ENCODE measurements around the gene LRP6.
"Not testable (repeated sequence)": the region's sequence is repeated elsewhere in the genome, so short reads cannot be mapped to it uniquely, and the experiment has no call there.

Gene LRP6

DNA sequence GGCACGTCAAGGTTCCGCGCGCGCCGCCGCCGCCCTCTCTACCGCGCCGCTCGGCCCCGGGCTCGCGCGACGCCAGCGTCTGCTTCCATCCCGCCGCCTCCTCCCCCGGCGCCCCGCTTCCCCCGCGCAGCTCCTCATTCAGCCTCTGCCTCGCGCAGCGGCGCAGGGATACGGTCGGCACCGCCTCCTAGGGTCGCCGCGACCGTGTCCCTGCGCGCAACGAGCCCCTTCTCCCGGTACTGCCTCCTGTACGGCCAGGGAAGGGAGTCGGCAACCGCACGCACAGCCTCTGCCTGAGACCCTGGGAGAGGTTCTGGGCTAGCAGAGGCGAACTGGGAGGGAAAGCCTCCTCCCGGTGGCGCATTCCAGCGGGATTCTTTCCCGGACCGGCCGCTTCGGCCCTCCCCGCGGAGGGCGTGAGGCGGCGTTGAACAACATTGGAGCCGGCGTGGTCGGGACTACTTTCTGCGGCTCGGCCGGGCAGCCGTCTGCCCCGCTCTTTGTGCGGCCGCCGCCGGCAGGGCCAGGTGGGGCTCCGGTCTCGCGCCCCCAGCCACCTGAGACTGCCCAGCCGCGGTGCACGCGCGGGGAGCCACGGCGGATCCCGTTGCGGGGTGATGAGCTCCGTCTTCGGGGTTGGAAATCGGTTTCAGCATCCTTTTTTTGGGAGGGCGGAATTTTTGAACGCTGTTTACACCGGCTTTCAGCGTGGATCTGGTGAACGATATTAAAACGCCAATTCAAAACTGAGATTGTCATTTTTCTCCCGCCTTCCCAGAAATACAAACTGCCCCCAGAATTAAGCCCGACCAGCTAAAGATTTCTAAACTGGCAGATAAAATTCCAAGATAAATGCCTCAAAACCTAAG lies at the start of gene LRP6:
Gene LRP6 (minus strand): TSS at position 172 of the 869 bp plus-strand sequence. CDS start 309 bp downstream, outside the sequence.
- Histone ChIP-seq H3K27ac (ENCODE audit: low read depth, low read length) (peak within 1 kb of the TSS; percentile 99), H3K36me3 (ENCODE audit: control insufficient read depth, insufficient read depth, low read length) (no peaks in the 10 kb centered on the region), H3K4me3 (ENCODE audit: low read length) (peak within 1 kb of the TSS; percentile 99), H3K4me1 (ENCODE audit: control insufficient read depth, insufficient read depth, low read length) (peaks cover 7% of the 10 kb centered on the region), H3K27me3 (ENCODE audit: control insufficient read depth, insufficient read depth, low read length) (no peaks in the 10 kb centered on the region), H3K9ac (ENCODE audit: low read length) (peak within 1 kb of the TSS; percentile 89)

- H3K9ac ChIP-seq (ENCODE audit: low read length): no peak overlapping the region
- H3K4me3 ChIP-seq (ENCODE audit: low read length): no peak overlapping the region
- H3K36me3 ChIP-seq (ENCODE audit: control insufficient read depth, insufficient read depth, low read length): no peaks in the 10 kb centered on the region
- H3K27ac ChIP-seq (ENCODE audit: low read depth, low read length): no peak overlapping the region
- peaks cover 2% of the 10 kb centered on the region for H3K4me1 ChIP-seq (ENCODE audit: control insufficient read depth, insufficient read depth, low read length)
- H3K27me3 ChIP-seq (ENCODE audit: control insufficient read depth, insufficient read depth, low read length): no peaks in the 10 kb centered on the region
Observed at GRCh38 chr12:12315838-12316237, 49.0 kb upstream of the LRP6 start.

DNA sequence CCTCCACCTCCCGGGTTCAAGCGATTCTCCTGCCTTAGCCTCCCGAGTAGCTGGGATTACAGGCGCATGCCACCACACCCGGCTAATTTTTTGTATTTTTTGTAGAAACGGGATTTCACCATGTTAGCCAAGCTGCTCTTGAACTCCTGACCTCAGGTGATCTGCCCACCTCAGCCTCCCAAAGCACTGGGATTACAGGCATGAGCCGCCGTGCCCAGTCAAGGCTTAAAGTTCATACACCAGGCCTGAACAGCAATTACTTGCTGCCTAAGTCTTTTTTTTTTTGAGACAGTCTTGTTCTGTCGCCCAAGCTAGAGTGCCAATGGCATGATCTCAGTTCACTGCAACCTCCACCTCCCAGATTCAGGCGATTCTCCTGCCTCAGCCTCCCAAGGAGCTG lies 43.9 kb upstream of the LRP6 start:
- not testable (repeated sequence) for H3K36me3 ChIP-seq (ENCODE audit: control insufficient read depth, insufficient read depth, low read length); H3K4me3 ChIP-seq (ENCODE audit: low read length); H3K27ac ChIP-seq (ENCODE audit: low read depth, low read length); H3K4me1 ChIP-seq (ENCODE audit: control insufficient read depth, insufficient read depth, low read length); H3K27me3 ChIP-seq (ENCODE audit: control insufficient read depth, insufficient read depth, low read length); H3K9ac ChIP-seq (ENCODE audit: low read length)

- Histone ChIP-seq H3K36me3 (ENCODE audit: control insufficient read depth, insufficient read depth, low read length) (no peaks in the 10 kb centered on the region), H3K27me3 (ENCODE audit: control insufficient read depth, insufficient read depth, low read length) (no peaks in the 10 kb centered on the region), H3K27ac (ENCODE audit: low read depth, low read length) (no peak overlapping the region), H3K4me3 (ENCODE audit: low read length) (no peak overlapping the region), H3K9ac (ENCODE audit: low read length) (no peak overlapping the region), H3K4me1 (ENCODE audit: control insufficient read depth, insufficient read depth, low read length) (no peaks in the 10 kb centered on the region)
Observed at GRCh38 chr12:12305568-12306300, 38.9 kb upstream of the LRP6 start.

DNA sequence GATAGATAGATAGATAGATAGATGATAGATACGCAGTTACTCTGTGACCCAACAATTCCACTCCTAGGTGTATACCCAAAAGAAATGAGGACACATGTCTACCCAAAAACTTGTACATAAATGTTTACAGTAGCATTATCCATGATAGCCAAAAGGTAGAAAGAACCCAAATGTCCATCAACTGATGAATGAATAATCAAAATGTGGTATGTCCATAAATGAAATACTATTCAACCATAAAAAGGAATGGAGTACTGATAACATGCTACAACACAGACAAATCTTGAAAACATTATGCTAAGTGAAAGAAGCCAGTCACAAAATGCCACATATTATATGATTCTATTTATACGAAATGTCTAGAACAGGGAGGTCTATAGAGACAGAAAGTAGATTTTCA lies 36.1 kb upstream of the LRP6 start:
- no peak overlapping the region for H3K9ac ChIP-seq (ENCODE audit: low read length)
- no peak overlapping the region for H3K4me3 ChIP-seq (ENCODE audit: low read length)
- H3K36me3 ChIP-seq (ENCODE audit: control insufficient read depth, insufficient read depth, low read length): no peaks in the 10 kb centered on the region
- no peaks in the 10 kb centered on the region for H3K4me1 ChIP-seq (ENCODE audit: control insufficient read depth, insufficient read depth, low read length)
- H3K27ac ChIP-seq (ENCODE audit: low read depth, low read length): no peak overlapping the region
- no peaks in the 10 kb centered on the region for H3K27me3 ChIP-seq (ENCODE audit: control insufficient read depth, insufficient read depth, low read length)

DNA sequence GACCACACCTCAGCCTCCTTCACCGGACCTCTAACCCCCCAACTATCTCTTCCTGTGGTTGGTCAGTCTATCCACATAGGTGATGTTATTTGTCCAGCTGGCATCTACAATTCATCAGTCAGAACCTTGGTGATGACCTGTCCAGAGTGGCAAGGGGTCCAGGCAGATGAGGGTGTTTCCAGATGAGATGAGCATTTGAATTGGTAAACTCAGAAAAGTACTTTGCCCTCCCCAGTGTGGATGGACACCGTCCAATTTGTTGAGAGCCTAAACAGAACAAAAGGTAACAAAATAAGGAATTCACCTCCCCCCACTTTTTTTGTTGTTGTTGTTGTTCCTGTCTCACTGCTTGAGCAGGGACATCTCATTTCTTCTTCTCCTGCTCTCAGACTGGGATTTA lies 34.3 kb upstream of the LRP6 start:
- Histone ChIP-seq H3K36me3 (ENCODE audit: control insufficient read depth, insufficient read depth, low read length) (no peaks in the 10 kb centered on the region), H3K9ac (ENCODE audit: low read length) (no peak overlapping the region), H3K27me3 (ENCODE audit: control insufficient read depth, insufficient read depth, low read length) (no peaks in the 10 kb centered on the region), H3K4me1 (ENCODE audit: control insufficient read depth, insufficient read depth, low read length) (no peaks in the 10 kb centered on the region), H3K4me3 (ENCODE audit: low read length) (no peak overlapping the region), H3K27ac (ENCODE audit: low read depth, low read length) (no peak overlapping the region)

- no peak overlapping the region for H3K9ac ChIP-seq (ENCODE audit: low read length)
- H3K27me3 ChIP-seq (ENCODE audit: control insufficient read depth, insufficient read depth, low read length): no peaks in the 10 kb centered on the region
- peaks cover 3% of the 10 kb centered on the region for H3K4me1 ChIP-seq (ENCODE audit: control insufficient read depth, insufficient read depth, low read length)
- no peaks in the 10 kb centered on the region for H3K36me3 ChIP-seq (ENCODE audit: control insufficient read depth, insufficient read depth, low read length)
- no peak overlapping the region for H3K4me3 ChIP-seq (ENCODE audit: low read length)
- H3K27ac ChIP-seq (ENCODE audit: low read depth, low read length): no peak overlapping the region
Observed at GRCh38 chr12:12297201-12297830, 30.5 kb upstream of the LRP6 start.

DNA sequence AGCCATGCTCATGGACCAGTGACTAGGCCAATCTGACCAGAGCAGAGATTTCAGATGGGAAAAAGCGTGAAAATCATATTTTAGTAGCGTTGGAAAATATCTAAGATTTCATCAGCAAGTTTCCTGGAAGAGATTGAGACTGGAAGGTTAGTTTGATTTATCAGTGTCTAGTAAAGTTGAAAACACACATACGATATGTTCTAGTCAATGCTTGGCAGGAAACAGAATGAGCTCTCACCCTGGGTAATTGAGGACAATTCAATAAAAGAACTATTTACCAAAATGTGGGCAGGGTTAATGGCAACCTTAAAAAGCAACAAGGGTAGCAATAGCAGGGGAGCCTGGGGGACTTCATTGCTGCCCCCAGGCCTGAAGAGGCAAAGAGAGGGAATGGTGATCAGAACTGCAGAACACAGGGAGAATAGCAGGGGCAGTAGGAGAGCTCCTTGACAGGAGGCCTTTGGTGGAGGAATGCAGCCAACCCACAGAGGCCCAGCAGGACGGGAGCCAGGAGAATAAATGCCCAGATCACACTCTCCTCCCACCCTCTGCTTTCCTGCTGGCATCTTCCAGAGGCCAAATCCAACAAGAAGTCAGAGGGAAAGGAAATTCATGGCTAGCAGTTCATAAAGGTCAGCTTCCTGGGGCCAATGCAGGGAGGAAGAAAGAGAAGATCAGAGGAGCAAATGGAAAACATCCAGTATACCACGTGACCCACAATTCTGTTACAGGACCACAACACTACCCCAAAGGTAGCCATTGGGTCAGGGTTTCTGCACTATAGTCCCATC lies 27.6 kb upstream of the LRP6 start:
- H3K27me3 ChIP-seq (ENCODE audit: control insufficient read depth, insufficient read depth, low read length): no peaks in the 10 kb centered on the region
- H3K9ac ChIP-seq (ENCODE audit: low read length): no peak overlapping the region
- peaks cover 3% of the 10 kb centered on the region for H3K4me1 ChIP-seq (ENCODE audit: control insufficient read depth, insufficient read depth, low read length)
- H3K27ac ChIP-seq (ENCODE audit: low read depth, low read length): no peak overlapping the region
- no peaks in the 10 kb centered on the region for H3K36me3 ChIP-seq (ENCODE audit: control insufficient read depth, insufficient read depth, low read length)
- H3K4me3 ChIP-seq (ENCODE audit: low read length): no peak overlapping the region

GRCh38 chr12:12290206-12290605 lies 23.4 kb upstream of the LRP6 start:
- no peak overlapping the region for H3K27ac ChIP-seq (ENCODE audit: low read depth, low read length)
- H3K9ac ChIP-seq (ENCODE audit: low read length): no peak overlapping the region
- no peak overlapping the region for H3K4me3 ChIP-seq (ENCODE audit: low read length)
- H3K4me1 ChIP-seq (ENCODE audit: control insufficient read depth, insufficient read depth, low read length): peaks cover 3% of the 10 kb centered on the region
- H3K36me3 ChIP-seq (ENCODE audit: control insufficient read depth, insufficient read depth, low read length): no peaks in the 10 kb centered on the region
- no peaks in the 10 kb centered on the region for H3K27me3 ChIP-seq (ENCODE audit: control insufficient read depth, insufficient read depth, low read length)

- H3K27ac ChIP-seq (ENCODE audit: low read depth, low read length): no peak overlapping the region
- no peaks in the 10 kb centered on the region for H3K4me1 ChIP-seq (ENCODE audit: control insufficient read depth, insufficient read depth, low read length)
- H3K27me3 ChIP-seq (ENCODE audit: control insufficient read depth, insufficient read depth, low read length): no peaks in the 10 kb centered on the region
- H3K4me3 ChIP-seq (ENCODE audit: low read length): no peak overlapping the region
- H3K36me3 ChIP-seq (ENCODE audit: control insufficient read depth, insufficient read depth, low read length): no peaks in the 10 kb centered on the region
- no peak overlapping the region for H3K9ac ChIP-seq (ENCODE audit: low read length)
Observed at GRCh38 chr12:12286441-12286840, 19.6 kb upstream of the LRP6 start.

GRCh38 chr12:12282761-12283425 lies 16.0 kb upstream of the LRP6 start:
- H3K27me3 ChIP-seq (ENCODE audit: control insufficient read depth, insufficient read depth, low read length): no peaks in the 10 kb centered on the region
- no peak overlapping the region for H3K27ac ChIP-seq (ENCODE audit: low read depth, low read length)
- H3K9ac ChIP-seq (ENCODE audit: low read length): no peak overlapping the region
- H3K36me3 ChIP-seq (ENCODE audit: control insufficient read depth, insufficient read depth, low read length): no peaks in the 10 kb centered on the region
- no peak overlapping the region for H3K4me3 ChIP-seq (ENCODE audit: low read length)
- H3K4me1 ChIP-seq (ENCODE audit: control insufficient read depth, insufficient read depth, low read length): no peaks in the 10 kb centered on the region

All from rectal smooth muscle tissue (tissue), 1 donor.